IMR-90 (cell line): ENCODE results near the gene SEC14L1. TPM values are rescaled to one million over a fixed set of nuclear protein-coding genes. Genes with fewer than 3 reads are reported as not detected.

Experiments used
- CTCF ChIP-seq: conservative IDR thresholded peaks from 2 replicates; pipeline ENCODE4 v1.5.1; 2012; ENCODE audit warnings: mild to moderate bottlenecking, low read depth, low read length, improper control_type of control experiment
- MAFK ChIP-seq: IDR thresholded peaks from 2 replicates; pipeline ENCODE4 v1.6.1; 2012; ENCODE audit warnings: low read depth, low read length, improper control_type of control experiment
- MAZ ChIP-seq: IDR thresholded peaks from 2 replicates; pipeline ENCODE4 v1.6.1; 2012; ENCODE audit warnings: low read depth, mild to moderate bottlenecking, low read length, improper control_type of control experiment, moderate library complexity, borderline replicate concordance
- NFE2L2 ChIP-seq: fragments of 150-350 bp; IDR thresholded peaks from 2 replicates; pipeline ENCODE4 v1.6.1; 2016; ENCODE audit warnings: low read depth, mild to moderate bottlenecking, low read length
- polyA plus RNA-seq, 3 experiments: library from polyadenylated mRNA; depleted of rRNA; stranded (reverse); fragments of >200 nt; gene quantifications; 2 replicates each; pipeline ENCODE4 v1.2.3, GENCODE V29; 2012; ENCODE audit warnings: low replicate concordance in 1 of 3
- total RNA-seq: library from RNA; depleted of rRNA; stranded (reverse); fragments of >200 nt; gene quantifications from 2 replicates; pipeline ENCODE4 v1.2.3, GENCODE V29; 2012

SEC14L1 gene
- total and polyA plus RNA-seq, 2 of the 4 experiments (the other 2 are of a cell fraction), result 24.9 to 35.8 TPM

GRCh38 chr17:77246110-77247047 is 105.6 kb downstream of the SEC14L1 start (continued):
- TF ChIP-seq CTCF (no peak), MAZ (no peak), NFE2L2 (no peak), MAFK (no peak)
